Endothelial cell (in vitro differentiated cells): Measurements from ENCODE around the gene AMIGO1. TPM values are rescaled to one million over a fixed set of nuclear protein-coding genes. Genes with fewer than 3 reads are reported as not detected.

Experiments used
- DNase-seq: peaks from one replicate; pipeline ENCODE4 v3.0.0; 2021; ENCODE audit warnings: low spot score
- H3K27ac Mint-ChIP-seq: one replicate; pipeline ENCODE4 v1.8.0; 2021; ENCODE audit warnings: mixed read lengths, inconsistent platforms; ENCODE audit not compliant: unreplicated experiment
- H3K27me3 Mint-ChIP-seq: one replicate; pipeline ENCODE4 v1.8.0; 2021; ENCODE audit warnings: mild to moderate bottlenecking, moderate library complexity, mixed read lengths, inconsistent platforms; ENCODE audit not compliant: unreplicated experiment
- H3K36me3 Mint-ChIP-seq: one replicate; pipeline ENCODE4 v1.8.0; 2021; ENCODE audit warnings: mild to moderate bottlenecking, low read depth, mixed read lengths, inconsistent platforms; ENCODE audit not compliant: unreplicated experiment
- H3K4me1 Mint-ChIP-seq: one replicate; pipeline ENCODE4 v1.8.0; 2021; ENCODE audit warnings: mild to moderate bottlenecking, mixed read lengths, inconsistent platforms; ENCODE audit not compliant: unreplicated experiment
- H3K4me3 Mint-ChIP-seq: one replicate; pipeline ENCODE4 v1.8.0; 2021; ENCODE audit warnings: mild to moderate bottlenecking, mixed read lengths, inconsistent platforms; ENCODE audit not compliant: unreplicated experiment
- H3K9me3 Mint-ChIP-seq: one replicate; pipeline ENCODE4 v1.8.0; 2021; ENCODE audit warnings: mixed read lengths, inconsistent platforms; ENCODE audit not compliant: unreplicated experiment
- CTCF ChIP-seq: fragments of 200-600 bp; sonication (generic); IDR thresholded peaks from one replicate; pipeline ENCODE4 v1.5.0; 2021; ENCODE audit warnings: antibody characterized with exemption; ENCODE audit not compliant: unreplicated experiment
- total RNA-seq: library from RNA; stranded (reverse); fragmentation: NEBNext Ultra II Directional; extraction: Animal tissue kit (Norgen Biotek cat#: 25700); gene quantifications from one replicate; pipeline ENCODE4 v1.2.1, GENCODE V29; 2021; ENCODE audit not compliant: unreplicated experiment

The AMIGO1 gene
- total RNA-seq, 1 donor from 2014 or later: 1.2 TPM

DNA sequence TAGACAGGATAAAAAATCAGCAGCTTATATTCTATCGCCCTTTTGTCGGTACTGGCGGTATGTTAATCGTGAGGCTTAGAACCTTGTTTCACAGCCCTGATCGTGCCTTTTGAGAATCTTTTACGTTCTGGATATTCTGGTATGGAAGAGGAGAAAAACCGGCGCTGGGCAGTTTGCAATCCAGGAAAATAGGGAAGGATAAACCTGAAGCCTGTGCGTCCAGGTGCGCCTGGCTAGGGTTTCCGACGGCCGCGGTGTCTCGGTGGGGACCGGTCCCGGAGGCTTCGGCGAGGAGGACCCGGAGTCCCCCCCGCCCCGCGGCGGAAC, 43.4 kb downstream of the AMIGO1 start:
- peak overlapping the region; percentile 87 for H3K4me3 Mint-ChIP-seq

DNA sequence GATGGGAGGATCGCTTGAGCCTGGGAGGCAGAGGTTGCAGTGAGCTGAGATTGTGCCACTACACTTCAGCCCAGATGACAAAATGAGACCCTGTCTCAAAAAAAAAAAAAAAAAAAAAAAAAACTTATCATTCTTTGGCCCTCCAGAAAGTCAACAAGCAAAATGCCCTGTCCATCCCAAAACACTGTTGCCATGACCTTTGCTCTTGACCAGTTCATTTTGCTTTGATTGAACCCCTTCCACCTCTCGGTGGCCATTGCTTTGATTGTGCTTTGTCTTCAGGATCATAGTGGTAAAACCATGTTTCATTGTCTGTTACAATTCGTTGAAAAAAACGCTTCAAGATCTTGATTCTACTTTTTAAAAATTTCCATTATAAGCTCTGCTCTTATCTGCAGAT, 51.7 kb downstream of the AMIGO1 start:
- H3K36me3 Mint-ChIP-seq: no peaks in the 10 kb centered on the region
- no peaks in the 10 kb centered on the region for H3K4me1 Mint-ChIP-seq
- H3K9me3 Mint-ChIP-seq: no peaks in the 10 kb centered on the region
- H3K4me3 Mint-ChIP-seq: no peak overlapping the region
- no peak overlapping the region for H3K27ac Mint-ChIP-seq
- H3K27me3 Mint-ChIP-seq: no peaks in the 10 kb centered on the region
- DNase-seq: no peak
- no peak for TF ChIP-seq CTCF

More for the DNA sequence above, 43.4 kb downstream of the AMIGO1 start:
- no peak for TF ChIP-seq CTCF
- peaks cover 2% of the 10 kb centered on the region for H3K4me1 Mint-ChIP-seq
- H3K9me3 Mint-ChIP-seq: no peaks in the 10 kb centered on the region
- H3K27ac Mint-ChIP-seq: no peak overlapping the region
- H3K27me3 Mint-ChIP-seq: peaks cover 11% of the 10 kb centered on the region
- H3K36me3 Mint-ChIP-seq: no peaks in the 10 kb centered on the region
- no peak for DNase-seq

DNA sequence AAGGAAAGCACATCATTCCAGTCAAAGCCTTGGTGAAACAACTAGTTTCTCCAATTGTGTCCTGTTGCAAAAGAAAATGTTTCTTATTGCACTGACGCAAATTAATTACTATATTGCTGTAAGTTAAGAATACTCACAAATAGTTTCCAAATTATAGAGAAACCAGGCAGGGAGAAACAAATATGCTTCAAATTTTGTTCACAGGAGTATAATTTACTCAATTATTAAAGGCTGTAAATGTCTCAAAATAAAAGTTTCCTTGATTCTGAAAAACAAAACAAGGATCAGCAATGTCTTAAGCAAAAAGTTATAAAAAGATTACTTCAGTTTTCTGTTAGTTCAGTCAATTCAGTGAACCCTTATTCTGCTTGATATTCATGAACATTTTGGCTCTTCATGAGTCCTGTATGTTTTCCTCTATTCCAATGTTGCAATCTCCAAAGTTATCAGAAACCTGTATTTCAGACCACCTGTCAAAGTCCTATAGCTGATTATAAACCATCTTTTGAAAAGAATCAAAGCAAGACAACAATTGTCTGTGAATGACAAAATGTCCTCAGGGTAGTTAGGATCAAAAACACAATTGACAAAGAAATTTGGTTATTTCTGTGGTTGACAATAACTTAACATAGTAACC, 54.9 kb downstream of the AMIGO1 start:
- H3K9me3 Mint-ChIP-seq: peaks cover 4% of the 10 kb centered on the region
- no peak for DNase-seq
- H3K36me3 Mint-ChIP-seq: no peaks in the 10 kb centered on the region
- no peak for TF ChIP-seq CTCF
- peaks cover 1% of the 10 kb centered on the region for H3K27me3 Mint-ChIP-seq
- no peak overlapping the region for H3K27ac Mint-ChIP-seq
- H3K4me3 Mint-ChIP-seq: no peak overlapping the region
- H3K4me1 Mint-ChIP-seq: no peaks in the 10 kb centered on the region

Other genes with a start within 250 kb of the AMIGO1 start
- gene PSRC1, start 226.6 kb downstream of the AMIGO1 start, total RNA-seq: 9.7 TPM
- not detected for gene MYBPHL, start 202.7 kb downstream of the AMIGO1 start, total RNA-seq
- 49.0 TPM for gene SORT1, start 111.8 kb downstream of the AMIGO1 start, total RNA-seq
- gene PSMA5, start 83.3 kb downstream of the AMIGO1 start, total RNA-seq: 84.9 TPM
- not detected for gene SYPL2, start 43.2 kb downstream of the AMIGO1 start, total RNA-seq
- 3.2 TPM for gene ATXN7L2, start 25.8 kb downstream of the AMIGO1 start, total RNA-seq
- gene CYB561D1, start 15.6 kb downstream of the AMIGO1 start, total RNA-seq: 7.8 TPM
- gene GPR61, start 30.1 kb upstream of the AMIGO1 start, total RNA-seq: not detected
- 17.7 TPM for gene GNAI3, start 38.9 kb upstream of the AMIGO1 start, total RNA-seq
- 0.26 TPM for gene GNAT2, start 109.9 kb upstream of the AMIGO1 start, total RNA-seq
- gene AMPD2, start 110.1 kb upstream of the AMIGO1 start, total RNA-seq: 92.7 TPM
- 7.8 TPM for gene GSTM4, start 146.4 kb upstream of the AMIGO1 start, total RNA-seq
- 20.4 TPM for gene GSTM2, start 158.3 kb upstream of the AMIGO1 start, total RNA-seq
- gene GSTM1, start 178.1 kb upstream of the AMIGO1 start, total RNA-seq: not detected
- gene GSTM5, start 202.5 kb upstream of the AMIGO1 start, total RNA-seq: 27.9 TPM
- gene GSTM3, start 231.3 kb upstream of the AMIGO1 start, total RNA-seq: 6.9 TPM